PC-3 (cell line): ENCODE results near the gene SRPX2.

Experiments
- CTCF ChIP-seq: fragments of 300-600 bp; sonication (generic); conservative IDR thresholded peaks from 2 replicates; pipeline ENCODE4 v1.5.1; 2017; ENCODE audit warnings: antibody characterized with exemption, low read depth, mild to moderate bottlenecking, low read length
- EZH2 ChIP-seq: fragments of 300-600 bp; sonication (generic); IDR thresholded peaks from one replicate; pipeline ENCODE4 v1.6.1; 2017; ENCODE audit warnings: antibody characterized with exemption, mild to moderate bottlenecking, low read length; ENCODE audit not compliant: unreplicated experiment

DNA sequence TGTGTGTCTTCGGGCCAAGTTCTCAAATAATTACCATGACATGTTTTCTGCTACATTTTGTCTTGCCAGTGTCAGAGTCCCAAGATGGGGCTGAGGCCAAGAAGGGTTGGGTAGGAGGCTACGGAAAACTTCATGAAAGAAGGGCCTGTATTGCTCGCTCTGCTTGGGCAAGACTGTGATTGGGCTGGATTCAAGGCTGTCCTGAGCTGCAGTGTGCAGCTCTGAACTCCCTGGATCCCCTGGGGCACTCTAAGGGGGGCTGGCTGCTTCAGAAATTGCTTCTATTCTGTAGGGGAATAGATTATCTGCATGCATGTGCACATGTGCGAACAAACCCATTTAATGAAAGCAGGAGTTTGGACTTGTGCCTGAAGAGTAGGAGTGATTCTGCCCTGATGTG is 21.0 kb upstream of the SRPX2 start:
- TF ChIP-seq CTCF (no peak), EZH2 (no peak)
